ENCODE measurements around the gene DGKB.

The DGKB gene

DNA sequence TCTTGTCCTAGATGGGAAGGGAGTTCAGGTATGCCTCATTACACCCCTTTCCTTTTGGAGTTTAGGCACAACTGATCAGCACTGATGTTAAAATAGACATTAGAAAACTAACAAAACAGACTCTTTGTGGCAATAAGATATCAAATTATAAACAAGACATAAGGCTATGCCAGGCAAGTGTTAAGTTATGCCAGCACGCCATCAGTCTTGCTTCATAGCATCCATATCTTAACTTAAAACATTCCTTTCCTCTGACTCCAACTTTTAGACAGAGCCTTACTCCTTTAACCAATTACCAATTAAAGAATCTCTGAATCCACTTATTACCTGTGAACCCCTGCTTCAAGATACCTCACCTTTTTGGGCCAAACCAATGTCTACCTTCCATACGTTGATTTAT is 786.9 kb downstream of the DGKB start:
- no peak for DNase-seq (ENCODE audit: low read depth)

DNA sequence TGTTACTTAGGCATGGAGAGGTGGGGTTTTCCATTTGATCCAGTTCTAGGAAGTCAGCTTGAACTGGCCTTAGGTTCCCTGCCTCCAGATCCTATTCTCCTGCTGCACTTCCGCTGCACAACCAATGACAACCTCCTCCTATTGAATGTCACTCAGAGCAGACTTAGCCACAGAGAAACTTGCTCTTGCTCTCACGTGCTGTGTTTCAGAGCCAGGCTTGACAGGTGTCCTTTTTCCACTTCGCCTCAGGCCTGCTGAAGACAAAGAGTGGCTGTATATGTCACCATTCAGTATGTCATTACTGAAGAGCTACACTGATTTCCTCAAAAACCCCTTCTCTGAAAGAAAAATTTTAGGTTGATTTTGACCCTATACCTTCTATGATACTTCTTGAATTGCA is 797.7 kb downstream of the DGKB start:
- no peak for DNase-seq (ENCODE audit: low read depth)

DNA sequence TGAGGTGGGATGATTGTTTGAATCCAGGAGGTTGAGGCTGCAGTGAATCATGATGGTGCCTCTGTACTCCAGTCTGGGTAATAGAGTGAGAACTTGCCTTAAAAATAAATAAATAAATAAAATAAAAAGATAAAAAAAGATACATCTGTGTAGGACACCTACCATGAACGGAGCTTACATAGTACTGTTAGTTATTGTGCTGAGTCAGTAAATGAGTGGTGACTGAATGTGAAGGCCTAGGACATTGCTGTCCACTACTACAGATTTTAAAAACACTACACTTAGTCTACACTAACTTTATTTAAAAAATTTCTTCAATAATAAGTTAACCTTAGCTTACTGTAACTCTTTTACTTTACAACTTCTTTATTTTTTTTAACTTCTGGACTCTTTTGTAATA is 806.4 kb downstream of the DGKB start:
- no peak for DNase-seq (ENCODE audit: low read depth)

- DNase-seq (ENCODE audit: low read depth), result no peak
Measured at GRCh38 chr7:14095233-14095950, 807.2 kb downstream of the DGKB start.
